Stimulated activated CD4-positive, alpha-beta T cell treated with anti-CD3 and anti-CD28 coated beads, Interleukin-4, amount 100 ng/mL, for 4 hours (primary cell): ENCODE results near the gene C20orf204.
"Not testable (repeated sequence)": the region's sequence is repeated elsewhere in the genome, so short reads cannot be mapped to it uniquely, and the experiment has no call there.

Source experiments
- DNase-seq, 2 experiments: peaks; one replicate each; pipeline ENCODE4 v3.0.0-alpha.2; 2020

C20orf204 gene

GRCh38 chr20:64084685-64085152 lies 48.7 kb downstream of the C20orf204 start:
- DNase-seq, result no peak

GRCh38 chr20:64086801-64087200 lies 50.8 kb downstream of the C20orf204 start:
- no peak for DNase-seq

GRCh38 chr20:64087226-64087825 lies 51.3 kb downstream of the C20orf204 start:
- not testable (repeated sequence) for DNase-seq

GRCh38 chr20:64088586-64088985 lies 52.6 kb downstream of the C20orf204 start:
- not testable (repeated sequence) for DNase-seq
